ENCODE measurements around the gene ANO2.

Gene ANO2

DNA sequence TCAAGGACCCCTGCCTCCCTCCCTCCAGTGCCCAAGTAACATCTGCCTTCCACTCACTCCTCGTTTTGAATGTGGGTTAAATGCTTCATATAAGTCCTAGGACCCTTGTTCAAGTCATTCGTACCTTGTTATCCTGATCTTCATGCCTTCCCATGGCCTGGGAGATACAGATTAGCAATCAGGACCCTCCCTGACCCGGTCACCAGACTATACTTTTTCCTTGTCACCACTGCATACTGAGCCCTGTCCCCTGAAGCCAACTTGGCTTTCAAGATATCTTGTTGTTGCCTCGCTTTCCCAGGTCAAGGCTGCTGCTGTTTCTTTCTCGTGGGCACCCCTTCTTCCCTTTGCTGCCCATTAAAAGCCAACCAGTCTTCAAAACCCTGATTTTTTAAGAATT is 208.5 kb downstream of the ANO2 start:
- no peak for DNase-seq (ENCODE audit: extremely low read depth in 1 of 2, low read depth in 1 of 2)

DNA sequence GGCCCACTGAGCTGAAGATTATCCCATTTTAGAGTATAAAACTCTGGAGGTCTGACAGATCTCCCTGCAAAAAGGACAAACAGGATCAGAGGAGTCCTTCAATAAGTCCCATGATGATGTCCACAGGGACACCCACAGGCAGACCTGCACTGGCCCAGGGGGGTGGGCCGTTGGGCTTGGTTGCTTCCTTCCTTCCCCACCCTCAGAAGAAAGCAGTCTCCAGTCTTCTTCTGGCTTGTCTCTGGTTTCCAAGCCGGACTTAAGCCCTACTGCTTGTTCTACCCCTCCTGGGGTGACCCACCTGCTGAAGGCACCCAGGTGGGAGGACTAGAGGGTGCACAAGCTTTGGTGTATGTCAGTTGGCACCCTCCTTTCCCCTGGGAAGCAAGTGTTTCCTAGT is 209.0 kb downstream of the ANO2 start:
- DNase-seq (ENCODE audit: extremely low read depth in 1 of 2, low read depth in 1 of 2): no peak

DNA sequence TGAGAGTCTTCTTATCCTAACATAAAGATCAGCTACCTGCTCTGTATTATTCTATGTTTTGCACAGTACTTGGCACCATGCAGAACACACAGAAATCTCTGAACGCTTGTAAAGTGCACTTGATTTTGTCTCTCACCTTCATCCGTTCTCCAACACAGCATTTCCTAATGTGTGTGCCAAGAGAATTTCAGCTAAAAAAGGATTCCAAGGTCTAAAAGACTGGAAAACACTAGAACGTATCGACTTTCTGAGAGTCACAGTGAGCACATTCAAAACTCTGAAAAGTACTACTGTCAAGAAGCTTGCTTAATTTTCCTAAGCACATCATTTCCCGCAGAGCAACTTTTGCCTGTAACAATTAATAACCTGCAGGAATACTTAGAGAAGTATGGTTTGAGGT is 211.1 kb downstream of the ANO2 start:
- no peak for DNase-seq (ENCODE audit: extremely low read depth in 1 of 2, low read depth in 1 of 2)

DNA sequence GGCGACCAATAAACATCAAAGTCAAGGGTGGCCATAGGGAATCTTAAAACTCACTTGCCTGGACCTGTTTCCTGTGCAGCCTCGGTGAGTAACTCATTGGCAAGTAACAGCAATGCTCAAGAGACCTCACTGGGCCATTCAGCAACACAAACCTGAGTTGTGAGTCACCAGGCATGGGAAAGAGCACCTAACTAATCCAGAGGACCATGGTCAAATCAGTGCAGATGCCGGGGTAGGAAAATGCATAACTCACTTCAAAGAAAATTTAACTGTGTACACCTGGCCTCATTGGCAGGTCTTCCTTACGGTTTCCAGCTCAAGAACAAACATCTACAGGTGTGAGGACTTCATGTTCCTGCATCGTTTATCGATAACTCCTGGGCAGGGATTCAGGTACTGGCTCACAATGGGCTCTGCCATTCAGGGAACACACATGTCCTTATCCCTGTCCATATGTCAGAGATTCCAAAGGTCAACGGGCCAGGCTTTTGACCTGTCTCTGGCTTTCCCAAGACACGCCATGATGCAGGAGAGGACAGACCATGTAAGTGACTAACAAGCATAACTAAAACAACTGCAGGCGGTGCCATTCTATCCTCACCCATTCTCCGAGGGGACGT is 211.8 kb downstream of the ANO2 start:
- no peak for DNase-seq (ENCODE audit: extremely low read depth in 1 of 2, low read depth in 1 of 2)

DNA sequence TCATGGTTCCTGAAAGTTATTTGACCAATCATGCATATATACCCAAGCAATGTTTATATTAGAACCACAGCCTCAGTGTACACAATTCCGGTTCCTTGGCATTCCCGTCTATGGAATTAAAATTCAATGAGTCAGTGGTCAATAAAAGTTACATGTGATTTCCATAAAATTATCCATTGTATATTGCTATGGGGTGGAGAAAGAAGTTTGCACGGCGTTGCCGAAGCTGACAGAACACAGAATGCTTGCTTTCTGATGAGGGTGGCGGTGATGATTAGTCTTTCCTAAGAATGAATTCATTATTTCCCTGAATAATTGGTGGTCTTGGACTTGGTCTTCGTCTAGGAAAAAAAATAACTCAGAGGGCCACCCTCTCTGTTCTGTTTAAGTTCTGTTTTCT is 214.1 kb downstream of the ANO2 start:
- no peak for DNase-seq (ENCODE audit: extremely low read depth in 1 of 2, low read depth in 1 of 2)

DNA sequence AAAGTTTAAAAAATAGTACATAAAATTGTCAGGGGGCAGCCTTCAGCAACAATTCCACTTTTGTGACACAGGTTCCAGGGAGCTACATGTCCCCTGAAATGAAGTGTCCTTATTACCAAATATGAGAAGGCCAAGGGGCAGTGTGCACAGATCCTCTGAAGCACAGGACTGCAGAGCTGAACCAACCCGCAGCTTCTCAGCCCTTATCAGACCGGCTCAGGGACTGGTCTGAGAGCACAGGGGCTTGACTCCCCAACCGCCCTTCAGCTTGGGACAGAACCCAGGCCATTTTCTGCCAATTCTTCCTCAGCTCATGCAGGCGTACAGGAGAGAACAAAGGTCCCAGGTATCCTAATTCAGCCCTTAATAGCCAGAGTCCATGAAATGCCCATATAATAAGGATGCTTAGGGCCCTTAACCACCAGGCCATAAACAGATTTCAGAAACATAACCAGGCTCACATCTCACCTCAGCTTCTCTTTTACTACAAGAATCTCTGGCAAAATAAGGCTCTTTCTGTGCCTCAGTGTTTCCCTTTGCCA is 221.3 kb downstream of the ANO2 start:
- no peak for DNase-seq (ENCODE audit: extremely low read depth in 1 of 2, low read depth in 1 of 2)

DNA sequence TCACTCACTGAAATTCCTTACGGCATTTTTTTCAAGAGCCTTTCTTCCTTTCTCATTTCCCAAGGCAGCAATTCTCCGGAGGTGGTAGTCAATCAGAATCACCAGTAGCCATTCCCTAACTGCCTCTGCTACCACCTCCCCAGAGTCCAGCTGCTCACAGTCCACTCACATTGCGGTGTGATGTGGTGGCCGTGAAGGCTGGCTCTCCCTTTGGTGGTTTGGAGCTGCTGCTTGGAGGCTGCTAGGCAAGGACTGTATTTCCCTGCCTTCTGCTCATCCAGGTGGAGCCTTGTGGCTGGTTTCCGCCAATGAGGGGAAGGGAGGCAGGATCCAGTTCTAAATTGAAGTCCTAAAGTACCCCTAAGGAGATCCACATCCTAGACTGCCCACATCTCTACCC is 222.0 kb downstream of the ANO2 start:
- DNase-seq (ENCODE audit: extremely low read depth in 1 of 2, low read depth in 1 of 2): no peak

DNA sequence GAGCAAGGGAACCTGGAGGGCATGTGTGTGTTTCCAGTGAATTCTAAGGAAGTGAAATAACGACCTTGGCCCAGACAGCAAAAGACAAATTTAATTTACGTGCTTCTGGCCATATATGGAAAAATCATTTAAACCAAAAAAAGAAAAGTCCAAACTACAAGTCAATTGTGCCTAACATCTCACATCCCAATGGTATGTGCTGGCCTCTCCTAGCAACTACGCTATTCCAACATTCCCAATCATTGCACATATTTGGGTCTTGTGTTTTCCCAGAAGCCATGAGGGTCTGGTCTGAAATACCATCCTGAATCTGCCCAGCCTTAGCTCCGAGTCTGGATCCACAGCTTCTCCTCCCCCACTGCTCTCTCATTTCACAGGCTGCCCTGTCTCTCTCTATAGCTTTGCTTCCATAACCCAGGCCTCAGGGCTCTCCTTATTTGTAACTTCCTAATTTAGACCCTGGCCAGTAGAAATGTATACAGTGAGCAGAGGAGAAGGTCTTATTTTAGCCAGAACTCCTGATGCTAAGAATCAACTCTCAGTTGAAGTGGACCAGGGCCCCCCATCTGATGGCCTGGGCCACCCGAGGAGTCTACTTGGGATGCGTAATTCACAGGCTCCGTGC is 224.6 kb downstream of the ANO2 start:
- no peak for DNase-seq (ENCODE audit: extremely low read depth in 1 of 2, low read depth in 1 of 2)

DNA sequence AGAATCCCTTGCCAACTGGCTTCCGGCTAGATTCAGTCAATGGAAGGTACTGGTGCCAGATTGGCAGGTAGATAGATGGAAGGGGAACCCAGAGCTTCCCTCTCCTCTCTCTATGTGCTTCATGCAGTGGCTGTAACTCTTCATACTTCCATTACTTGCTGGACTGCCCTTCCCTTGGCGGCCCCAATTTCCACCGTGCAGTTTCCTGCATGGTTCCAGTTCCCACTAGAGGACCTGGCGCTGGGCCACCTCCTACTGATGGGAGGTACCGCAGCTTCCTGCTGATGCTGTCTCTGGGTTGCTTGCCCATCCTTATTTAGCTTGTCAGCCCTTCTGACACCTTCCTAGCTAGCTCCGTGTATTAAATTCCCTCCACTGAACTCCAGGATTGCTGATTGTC is 226.4 kb downstream of the ANO2 start:
- no peak for DNase-seq (ENCODE audit: extremely low read depth in 1 of 2, low read depth in 1 of 2)

DNA sequence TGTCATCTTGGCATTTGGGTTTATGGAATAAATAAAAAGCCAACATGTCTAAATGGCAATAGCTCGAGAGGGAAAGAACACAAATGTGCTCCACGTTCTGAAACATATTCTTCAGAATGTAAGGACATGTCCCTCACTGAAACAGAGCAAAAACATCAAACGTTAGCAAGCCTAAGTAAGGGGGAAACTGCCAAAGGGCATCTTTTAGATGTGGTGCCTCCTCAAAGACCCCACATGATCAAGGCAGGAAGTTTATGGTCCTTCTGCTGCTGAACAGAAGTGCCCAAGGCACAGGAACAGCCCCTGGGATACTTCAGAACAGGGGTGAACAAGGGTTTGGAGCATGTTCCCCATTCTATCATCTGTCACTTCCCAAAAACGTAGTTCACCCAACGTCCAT is 227.0 kb downstream of the ANO2 start:
- no peak for DNase-seq (ENCODE audit: extremely low read depth in 1 of 2, low read depth in 1 of 2)

DNA sequence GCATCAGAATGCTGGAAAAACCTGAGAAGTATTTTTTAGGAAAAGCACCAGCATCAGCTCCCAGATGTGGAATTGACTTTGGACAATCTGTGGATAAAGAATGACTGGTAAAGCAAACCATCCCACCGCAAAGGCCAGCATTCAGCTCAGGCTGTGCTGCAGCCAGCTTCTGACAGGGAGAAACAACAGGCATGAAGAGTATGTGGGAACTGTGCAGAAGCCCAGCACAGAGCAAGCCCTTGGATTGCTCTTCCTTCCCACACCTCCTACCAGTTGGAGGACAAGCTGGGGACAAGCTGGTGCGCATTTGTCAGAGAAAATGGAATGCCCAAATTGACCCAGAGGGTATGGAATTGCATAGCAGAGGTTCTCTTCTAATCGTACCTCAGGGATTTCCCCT is 228.1 kb downstream of the ANO2 start:
- DNase-seq (ENCODE audit: extremely low read depth in 1 of 2, low read depth in 1 of 2): no peak

DNA sequence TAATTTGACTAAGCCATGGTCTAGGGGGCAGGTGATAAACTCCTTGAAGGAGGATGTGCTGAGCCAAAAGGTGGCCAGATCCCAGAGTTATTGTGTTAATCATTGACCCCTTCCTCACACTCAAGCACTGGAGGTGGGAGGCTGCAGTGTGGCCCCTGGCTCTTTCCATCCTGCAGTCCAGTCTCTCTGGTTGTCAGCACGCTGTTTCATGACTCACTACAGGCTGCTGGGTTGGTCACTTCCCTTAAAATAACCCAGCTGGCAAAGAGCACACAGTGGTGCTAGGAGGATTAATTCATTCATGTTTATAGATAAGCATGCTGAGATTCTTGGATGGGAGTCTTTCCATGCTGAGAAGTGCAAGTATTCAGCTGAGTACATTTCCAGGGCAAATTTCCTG is 228.9 kb downstream of the ANO2 start:
- DNase-seq (ENCODE audit: extremely low read depth in 1 of 2, low read depth in 1 of 2): no peak

DNA sequence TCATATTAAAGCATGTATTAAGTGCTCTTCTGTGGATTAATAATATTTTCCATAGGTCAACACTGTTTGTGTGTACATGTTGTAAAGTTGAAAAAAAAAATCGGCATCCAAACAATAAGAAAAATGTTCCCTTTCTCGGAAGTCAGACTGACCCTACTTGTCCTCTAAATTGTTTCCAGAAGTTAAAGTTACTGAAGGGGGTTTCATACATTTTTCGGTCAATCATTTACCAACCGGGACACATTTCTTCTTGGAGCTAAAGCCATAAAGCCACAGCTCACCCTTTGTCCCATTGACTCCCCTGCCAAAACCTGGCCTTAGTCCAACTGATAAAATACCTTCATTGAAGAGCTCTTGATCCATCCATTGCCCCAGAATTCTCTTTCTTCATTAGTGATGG is 230.0 kb downstream of the ANO2 start:
- no peak for DNase-seq (ENCODE audit: extremely low read depth in 1 of 2, low read depth in 1 of 2)

DNA sequence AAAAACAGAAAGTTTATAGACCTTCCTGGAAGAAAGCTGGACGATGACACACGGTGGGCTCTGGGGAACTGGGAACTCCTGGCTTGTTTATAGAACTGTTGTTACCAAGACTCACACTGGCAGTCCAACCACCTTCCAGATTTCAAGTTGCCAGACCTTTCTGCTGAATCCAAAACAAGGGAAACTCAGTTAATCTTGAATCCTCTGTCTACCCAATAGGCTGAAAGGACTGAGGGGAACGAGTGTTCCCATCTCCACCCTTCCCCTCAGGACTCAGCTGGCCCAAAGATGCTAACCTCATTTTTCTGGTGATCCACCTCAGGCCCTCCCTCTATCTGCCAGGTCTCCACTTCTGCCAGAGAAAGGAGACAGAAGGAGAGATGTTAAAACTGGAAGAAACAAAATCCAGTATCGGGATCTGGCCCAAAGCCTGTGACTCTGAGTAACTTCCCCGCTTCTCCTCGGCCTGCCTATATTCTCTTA is 231.4 kb downstream of the ANO2 start:
- no peak for DNase-seq (ENCODE audit: extremely low read depth in 1 of 2, low read depth in 1 of 2)

DNA sequence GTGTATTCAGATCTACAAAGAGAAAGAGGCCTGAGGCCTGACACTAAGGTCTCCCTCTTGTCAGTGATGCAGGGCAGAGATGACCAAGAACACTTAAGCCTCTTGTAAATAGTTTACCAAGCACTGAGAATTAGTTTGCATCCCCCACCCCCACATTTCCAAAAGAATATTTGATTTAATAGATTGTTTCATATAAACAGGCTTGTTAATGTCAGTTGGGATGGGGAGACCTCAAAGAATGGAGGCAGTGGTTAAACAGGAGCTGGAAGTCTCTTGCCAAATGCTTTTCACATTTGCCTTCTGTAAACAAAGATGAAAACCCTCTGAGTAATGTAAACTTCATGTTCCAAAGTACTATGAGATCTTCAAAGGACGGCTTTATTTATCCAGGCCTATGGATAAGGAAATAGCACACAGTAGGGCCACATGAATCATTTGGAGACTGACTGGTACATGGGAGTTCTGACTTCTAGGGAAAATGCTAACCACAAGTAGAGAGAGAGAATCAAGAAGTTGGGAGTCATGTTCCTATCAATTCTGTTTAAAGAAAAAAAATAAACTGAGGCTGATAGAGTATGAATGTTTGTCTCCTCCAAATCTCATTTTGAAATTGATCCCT is 234.7 kb downstream of the ANO2 start:
- DNase-seq (ENCODE audit: extremely low read depth in 1 of 2, low read depth in 1 of 2): no peak

DNA sequence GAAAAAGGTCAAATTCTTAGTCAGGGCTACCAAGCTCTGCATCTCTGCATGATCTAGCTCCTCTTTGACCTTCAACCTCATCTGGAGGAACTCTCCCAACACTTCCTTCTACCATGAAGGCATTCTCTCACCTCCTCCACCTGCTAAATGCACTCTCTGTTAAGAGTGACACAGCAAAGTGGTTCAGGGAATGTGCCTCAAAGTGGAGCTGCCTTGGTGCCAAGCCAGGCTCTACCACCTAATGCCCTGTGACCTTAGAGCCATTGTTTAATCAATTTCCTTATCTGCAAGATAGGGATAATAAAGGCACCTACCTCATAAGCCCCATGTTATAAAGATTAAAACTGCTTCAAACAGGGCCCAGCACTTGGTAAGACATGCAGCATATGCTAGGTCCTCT is 236.7 kb downstream of the ANO2 start:
- no peak for DNase-seq (ENCODE audit: extremely low read depth in 1 of 2, low read depth in 1 of 2)

DNA sequence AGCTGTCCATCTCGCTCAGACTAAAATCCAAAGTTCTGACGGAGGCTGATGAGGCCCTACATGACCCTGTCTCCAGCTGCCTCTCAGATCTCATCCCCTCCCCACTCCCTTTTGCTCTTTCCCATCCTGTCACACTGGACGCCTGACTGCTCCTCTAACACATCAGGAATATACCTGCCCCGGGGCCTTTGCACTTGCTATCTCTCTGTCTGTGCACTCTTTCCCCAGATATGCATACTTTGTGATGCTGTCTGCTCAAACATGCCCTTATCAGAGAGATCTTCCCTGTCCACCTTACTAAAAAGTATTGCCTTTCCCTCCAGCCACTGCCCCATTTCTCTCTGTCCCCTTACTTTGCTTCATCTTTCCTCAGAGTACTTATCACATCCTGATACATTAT is 238.8 kb downstream of the ANO2 start:
- no peak for DNase-seq (ENCODE audit: extremely low read depth in 1 of 2, low read depth in 1 of 2)

DNA sequence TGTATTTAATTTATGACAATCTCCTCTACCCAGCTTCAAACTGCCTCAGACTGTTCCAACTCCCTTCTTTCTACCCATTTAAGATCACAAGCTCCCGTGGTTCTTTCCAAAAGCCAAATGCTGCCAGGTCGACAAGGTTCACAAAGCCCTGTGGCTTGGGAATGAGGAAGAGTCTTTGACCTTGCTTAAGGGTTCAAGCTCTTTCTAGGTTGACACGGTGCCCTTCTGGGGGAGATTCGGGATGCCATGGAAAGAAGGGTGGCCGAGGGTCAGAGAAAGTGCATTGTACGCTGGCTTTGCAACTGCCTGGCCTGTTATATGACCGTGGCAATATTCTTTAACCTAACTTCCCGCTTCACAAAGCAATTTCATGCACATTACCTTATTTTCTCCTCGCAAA is 239.3 kb downstream of the ANO2 start:
- DNase-seq (ENCODE audit: extremely low read depth in 1 of 2, low read depth in 1 of 2): no peak

DNA sequence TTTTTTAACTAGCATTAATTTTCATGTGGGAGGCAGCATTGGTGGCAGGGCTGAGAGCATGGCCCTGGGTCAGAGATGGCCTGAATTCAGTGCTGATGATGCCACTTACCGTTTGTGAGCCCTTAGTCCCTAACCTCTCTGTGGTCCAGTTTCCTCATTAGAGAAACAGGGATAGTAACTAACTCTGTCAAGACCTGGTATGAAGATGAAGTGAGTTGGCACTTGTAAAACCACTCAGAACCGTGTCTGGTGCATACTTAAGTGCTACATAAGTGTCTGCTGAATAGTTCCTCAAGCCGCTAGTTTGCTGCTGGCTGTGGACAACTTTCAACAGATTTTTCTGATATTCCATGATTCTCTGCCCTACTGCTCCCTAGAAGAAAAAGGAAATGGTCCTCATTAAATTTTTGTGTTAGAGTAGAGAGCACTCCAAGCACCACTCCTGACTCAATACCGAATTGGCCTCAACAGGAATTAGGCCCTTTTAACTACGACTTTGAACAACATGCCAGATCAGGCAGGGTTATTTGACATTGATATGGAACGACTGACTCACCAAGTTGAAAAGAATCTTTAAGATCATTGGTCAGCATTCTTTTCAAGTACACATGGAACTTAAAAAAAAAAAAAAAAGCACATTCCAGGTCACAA is 250.2 kb downstream of the ANO2 start:
- no peak for DNase-seq (ENCODE audit: extremely low read depth in 1 of 2, low read depth in 1 of 2)

DNA sequence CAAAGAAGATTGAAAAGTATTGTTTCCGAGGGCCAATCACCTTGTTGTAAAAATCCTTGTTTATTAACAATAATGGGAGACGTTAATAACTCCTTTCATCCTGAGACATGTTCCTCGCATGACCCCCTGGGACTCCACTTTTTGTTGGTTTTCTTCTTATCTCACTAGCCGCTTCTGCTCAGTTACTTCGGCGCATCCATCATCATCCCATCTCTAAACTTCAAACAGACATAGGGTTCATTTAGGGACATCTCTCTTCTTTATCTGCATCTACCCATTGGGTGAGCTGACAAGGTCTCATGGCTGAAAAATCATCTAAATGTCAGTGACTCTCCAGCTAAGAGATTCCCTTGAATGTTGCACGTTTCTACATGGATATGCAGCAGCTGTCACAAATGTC is 252.2 kb downstream of the ANO2 start:
- DNase-seq (ENCODE audit: extremely low read depth in 1 of 2, low read depth in 1 of 2): no peak

DNA sequence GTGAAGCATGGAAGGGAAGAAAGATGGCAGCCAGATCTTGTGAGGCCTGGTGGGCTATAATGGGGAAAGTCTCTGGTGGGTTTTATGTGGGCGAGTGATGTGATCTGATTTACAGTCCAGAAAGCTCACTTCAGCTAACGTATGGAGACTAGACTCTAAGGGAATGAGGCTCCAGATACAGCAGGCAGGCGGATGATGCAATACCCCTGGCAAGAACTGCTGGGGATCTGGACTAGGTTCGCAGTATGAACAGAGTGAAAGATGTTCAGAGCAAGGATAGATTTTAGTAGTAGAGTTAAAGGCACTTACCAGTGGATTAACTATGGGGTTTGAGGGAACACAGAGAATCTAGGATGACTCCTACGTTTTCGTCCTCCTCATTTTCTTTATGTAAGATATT is 253.1 kb downstream of the ANO2 start:
- no peak for DNase-seq (ENCODE audit: extremely low read depth in 1 of 2, low read depth in 1 of 2)

DNA sequence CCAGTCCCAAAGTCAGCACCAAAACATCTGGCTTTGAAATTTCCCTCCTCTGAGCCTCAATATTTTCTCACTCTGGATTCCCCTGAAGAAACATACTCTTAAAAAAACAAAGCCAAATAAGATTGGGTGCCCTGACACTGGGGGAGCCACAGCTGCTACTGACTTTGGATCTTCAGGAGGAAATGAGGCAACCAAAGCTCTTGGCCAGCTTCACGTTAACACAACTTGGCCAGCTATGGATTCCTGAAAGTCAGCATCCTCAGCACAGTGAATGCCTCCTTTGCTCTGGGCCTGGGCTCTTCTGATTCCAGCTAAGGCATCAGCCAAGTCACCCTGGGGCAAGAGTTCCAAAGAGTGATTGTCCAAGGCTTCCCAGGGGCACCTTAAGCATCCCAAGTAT is 254.8 kb downstream of the ANO2 start:
- no peak for DNase-seq (ENCODE audit: extremely low read depth in 1 of 2, low read depth in 1 of 2)
